Subcutaneous abdominal adipose tissue (tissue), 5 donors: ENCODE results near the gene FGGY.

ENCODE experiments used
- H3K27ac ChIP-seq: one replicate; pipeline ENCODE4 v1.7.0; 2013; ENCODE audit warnings: low read depth, mild to moderate bottlenecking, inconsistent platforms, low read length, moderate library complexity
- H3K27me3 ChIP-seq, 5 donors: one replicate each; pipeline ENCODE4 v1.7.0; 2013; ENCODE audit warnings: low read length in 5 of 5, inconsistent platforms in 1 of 5; ENCODE audit not compliant: control insufficient read depth in 5 of 5, insufficient read depth in 4 of 5
- H3K36me3 ChIP-seq, 5 donors: one replicate each; pipeline ENCODE4 v1.7.0; 2013; ENCODE audit warnings: low read length in 5 of 5; ENCODE audit not compliant: control insufficient read depth in 5 of 5, insufficient read depth in 5 of 5
- H3K4me1 ChIP-seq, 5 donors: one replicate each; pipeline ENCODE4 v1.7.0; 2013; ENCODE audit warnings: low read length in 5 of 5, mild to moderate bottlenecking in 3 of 5, moderate library complexity in 1 of 5; ENCODE audit not compliant: control insufficient read depth in 5 of 5, insufficient read depth in 5 of 5
- H3K4me3 ChIP-seq, 5 donors: one replicate each; pipeline ENCODE4 v1.7.0; 2013; ENCODE audit warnings: low read length in 5 of 5, low read depth in 1 of 5
- H3K9ac ChIP-seq, 5 donors: one replicate each; pipeline ENCODE4 v1.7.0; 2013; ENCODE audit warnings: low read length in 5 of 5, mild to moderate bottlenecking in 4 of 5, moderate library complexity in 3 of 5
- H3K9me3 ChIP-seq, 5 donors: one replicate each; pipeline ENCODE4 v1.7.0; 2013; ENCODE audit warnings: low read length in 5 of 5; ENCODE audit not compliant: control insufficient read depth in 5 of 5
- donor health status: healthy.
- donor health status: healthy.
- donor health status: healthy.
- donor health status: healthy.
- donor health status: healthy.

Gene FGGY

DNA sequence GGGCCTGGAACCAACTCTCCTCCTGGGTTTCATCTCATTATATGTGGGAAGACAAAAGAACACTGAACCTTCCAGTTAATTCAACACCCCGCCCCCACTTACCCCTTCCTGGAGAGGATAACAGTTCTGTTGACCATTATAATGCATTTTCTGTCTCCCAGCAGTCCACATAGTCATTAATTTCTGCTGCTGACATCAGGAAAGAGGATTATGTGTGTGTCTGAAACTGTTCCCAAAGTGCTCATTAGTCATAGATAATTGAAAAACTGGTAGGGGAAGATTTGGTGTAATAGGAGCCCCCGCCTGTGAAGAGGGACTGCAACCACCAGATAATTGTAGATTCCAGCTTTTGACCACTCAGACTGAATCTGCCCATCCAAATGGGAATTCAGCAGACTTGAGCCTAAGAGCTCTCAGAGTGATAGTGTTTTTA lies 208.7 kb downstream of the FGGY start:
- H3K9me3 ChIP-seq, result no peaks in the 10 kb centered on the region
- H3K27ac ChIP-seq, result no peak overlapping the region
- no peaks in the 10 kb centered on the region for H3K36me3 ChIP-seq
- no peak overlapping the region for H3K4me3 ChIP-seq
- no peak overlapping the region for H3K9ac ChIP-seq
- H3K27me3 ChIP-seq, result no peaks in the 10 kb centered on the region
- H3K4me1 ChIP-seq, result peaks cover 0 to 5% (median 0%) of the 10 kb centered on the region in 5 donors

DNA sequence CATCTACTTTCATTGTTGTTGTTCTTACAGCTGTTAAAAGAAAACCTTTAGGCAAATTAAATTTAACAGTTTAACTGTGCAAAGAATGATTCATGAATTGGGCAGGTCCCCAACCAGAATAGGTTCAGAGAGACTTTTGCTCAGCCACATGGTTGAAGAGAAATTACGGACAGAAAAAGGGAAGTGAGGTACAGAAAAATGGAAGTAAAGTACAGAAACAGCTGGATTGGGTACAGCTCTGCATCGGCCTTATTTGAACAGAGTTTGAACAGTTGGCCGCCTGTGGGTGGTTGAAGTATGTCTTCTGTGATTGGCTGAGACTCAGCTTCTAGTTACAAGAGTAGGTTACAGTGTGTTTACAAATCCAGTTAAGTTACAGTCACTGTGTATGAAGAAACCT lies 210.1 kb downstream of the FGGY start:
- Histone ChIP-seq H3K9ac (no peak overlapping the region), H3K9me3 (no peaks in the 10 kb centered on the region), H3K27ac (no peak overlapping the region), H3K4me3 (no peak overlapping the region), H3K36me3 (no peaks in the 10 kb centered on the region), H3K27me3 (no peaks in the 10 kb centered on the region), H3K4me1 (peaks cover 0 to 9% (median 0%) of the 10 kb centered on the region in 5 donors)

DNA sequence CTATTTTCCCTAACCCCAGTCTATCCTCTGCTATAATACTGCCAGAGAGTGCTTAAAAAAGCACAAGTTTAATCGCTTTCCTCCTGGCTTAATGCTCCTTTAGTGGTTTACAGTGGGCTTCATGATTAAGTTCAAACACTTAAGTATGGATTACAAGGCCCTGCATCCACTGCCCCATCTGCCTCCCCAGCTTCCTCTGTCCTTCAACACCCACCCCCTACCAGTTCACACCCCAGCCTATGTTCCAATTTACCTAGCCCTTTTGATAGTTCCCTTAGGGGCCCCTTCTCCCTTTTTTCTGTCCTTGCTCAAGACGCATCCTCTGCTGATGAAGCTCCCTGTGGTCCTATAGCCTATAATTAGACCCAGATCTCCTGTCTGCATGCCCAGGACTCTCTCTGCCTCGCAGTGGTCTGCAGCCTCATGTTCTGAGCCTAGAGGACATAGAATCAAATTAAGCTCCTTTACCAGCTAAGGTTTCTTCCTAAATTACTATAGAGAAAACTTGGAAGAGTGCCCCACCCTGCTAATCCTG lies 212.5 kb downstream of the FGGY start:
- no peak overlapping the region for H3K27ac ChIP-seq
- peaks cover 0 to 10% (median 0%) of the 10 kb centered on the region in 5 donors for H3K4me1 ChIP-seq
- H3K9ac ChIP-seq, result no peak overlapping the region
- H3K36me3 ChIP-seq, result no peaks in the 10 kb centered on the region
- no peaks in the 10 kb centered on the region for H3K9me3 ChIP-seq
- no peaks in the 10 kb centered on the region for H3K27me3 ChIP-seq
- H3K4me3 ChIP-seq, result no peak overlapping the region

DNA sequence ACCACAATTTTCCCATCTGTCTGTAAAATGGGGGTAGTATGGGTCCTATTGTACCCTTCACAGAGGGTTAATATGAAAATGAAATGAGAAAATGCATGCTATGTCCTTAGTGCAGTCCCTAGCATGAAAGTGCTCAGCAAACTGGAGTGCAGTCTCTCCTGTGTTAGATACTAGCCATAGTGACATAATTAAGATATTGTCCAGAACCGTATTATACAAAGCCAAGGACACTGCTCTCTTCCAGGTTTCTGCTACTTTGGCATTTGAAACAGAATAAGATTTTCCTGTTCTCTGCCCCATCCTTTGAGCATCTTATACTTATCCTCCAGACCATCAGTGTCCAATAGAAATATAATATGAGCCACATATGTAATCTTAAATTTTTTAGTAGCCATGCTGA lies 213.4 kb downstream of the FGGY start:
- Histone ChIP-seq H3K9ac (no peak overlapping the region), H3K36me3 (no peaks in the 10 kb centered on the region), H3K9me3 (no peaks in the 10 kb centered on the region), H3K4me1 (peaks cover 0 to 10% (median 0%) of the 10 kb centered on the region in 5 donors), H3K27ac (no peak overlapping the region), H3K4me3 (no peak overlapping the region), H3K27me3 (no peaks in the 10 kb centered on the region)

DNA sequence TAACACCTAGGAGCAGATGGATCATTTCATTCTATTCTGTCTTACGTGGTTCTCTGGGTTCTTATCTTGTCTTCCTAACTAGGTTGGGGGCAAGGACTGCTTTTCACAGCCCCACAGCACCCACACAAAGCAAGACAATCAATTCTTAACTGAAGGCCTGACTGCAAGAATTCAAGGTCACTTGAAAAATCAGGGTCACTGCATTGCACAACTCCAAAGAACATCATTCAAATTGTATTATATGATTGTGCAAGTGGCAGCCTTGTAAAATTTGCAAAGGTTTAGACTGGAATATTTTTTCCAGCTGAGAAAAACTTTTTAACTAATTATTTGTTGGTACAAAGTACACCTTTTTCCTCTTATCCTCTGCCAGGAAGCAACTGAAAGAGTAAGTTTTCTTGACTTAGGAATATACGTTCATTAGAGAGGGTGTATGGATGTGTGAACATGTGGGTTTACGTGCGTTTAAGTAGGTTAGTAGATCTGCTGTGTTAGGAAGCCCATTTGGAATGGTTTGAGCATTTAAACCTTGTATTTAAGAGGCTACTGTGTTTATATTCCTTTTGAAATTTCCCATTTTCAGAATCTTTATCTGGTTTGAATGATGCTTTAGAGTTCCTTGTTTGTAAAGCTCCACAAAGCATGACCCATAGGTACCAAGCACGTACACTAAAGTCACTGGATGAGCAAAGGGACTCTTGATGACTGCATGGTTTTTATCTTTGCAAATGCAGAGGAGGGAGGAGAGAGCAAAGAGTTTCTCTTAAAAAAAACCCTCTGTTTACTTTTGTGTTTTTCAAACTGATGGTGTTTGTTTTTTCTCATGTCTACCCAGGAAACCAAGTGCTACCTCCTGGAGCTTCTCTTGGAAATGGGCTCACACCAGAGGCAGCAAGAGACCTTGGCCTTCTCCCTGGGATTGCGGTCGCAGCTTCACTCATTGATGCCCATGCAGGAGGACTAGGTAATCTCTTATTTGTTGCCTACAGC lies 214.9 kb downstream of the FGGY start:
- Histone ChIP-seq H3K36me3 (no peaks in the 10 kb centered on the region), H3K4me1 (peaks cover 0 to 10% (median 0%) of the 10 kb centered on the region in 5 donors), H3K9me3 (no peaks in the 10 kb centered on the region), H3K4me3 (no peak overlapping the region), H3K27ac (no peak overlapping the region), H3K9ac (no peak overlapping the region), H3K27me3 (no peaks in the 10 kb centered on the region)

DNA sequence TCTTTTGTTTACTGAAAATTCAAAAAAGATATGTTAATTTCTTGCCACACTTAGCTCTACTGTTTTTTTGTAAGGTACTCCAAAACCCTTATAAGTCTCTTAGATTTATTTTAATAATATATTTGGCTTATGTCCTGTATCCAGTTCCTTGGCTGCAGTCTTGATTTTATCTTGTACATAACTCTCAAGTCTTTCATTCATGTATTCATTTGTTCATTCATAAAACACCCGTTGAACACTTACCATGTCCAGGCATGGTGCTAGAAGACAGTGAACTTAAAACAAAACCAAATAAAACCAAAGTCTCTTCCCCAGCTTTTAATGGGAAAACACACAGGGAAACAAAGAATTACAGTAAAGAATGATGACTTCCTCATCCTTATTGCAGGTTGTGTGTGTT lies 215.8 kb downstream of the FGGY start:
- no peak overlapping the region for H3K27ac ChIP-seq
- H3K9me3 ChIP-seq, result no peaks in the 10 kb centered on the region
- no peaks in the 10 kb centered on the region for H3K36me3 ChIP-seq
- H3K9ac ChIP-seq, result no peak overlapping the region
- peaks cover 0 to 10% (median 0%) of the 10 kb centered on the region in 5 donors for H3K4me1 ChIP-seq
- H3K4me3 ChIP-seq, result no peak overlapping the region
- H3K27me3 ChIP-seq, result no peaks in the 10 kb centered on the region

DNA sequence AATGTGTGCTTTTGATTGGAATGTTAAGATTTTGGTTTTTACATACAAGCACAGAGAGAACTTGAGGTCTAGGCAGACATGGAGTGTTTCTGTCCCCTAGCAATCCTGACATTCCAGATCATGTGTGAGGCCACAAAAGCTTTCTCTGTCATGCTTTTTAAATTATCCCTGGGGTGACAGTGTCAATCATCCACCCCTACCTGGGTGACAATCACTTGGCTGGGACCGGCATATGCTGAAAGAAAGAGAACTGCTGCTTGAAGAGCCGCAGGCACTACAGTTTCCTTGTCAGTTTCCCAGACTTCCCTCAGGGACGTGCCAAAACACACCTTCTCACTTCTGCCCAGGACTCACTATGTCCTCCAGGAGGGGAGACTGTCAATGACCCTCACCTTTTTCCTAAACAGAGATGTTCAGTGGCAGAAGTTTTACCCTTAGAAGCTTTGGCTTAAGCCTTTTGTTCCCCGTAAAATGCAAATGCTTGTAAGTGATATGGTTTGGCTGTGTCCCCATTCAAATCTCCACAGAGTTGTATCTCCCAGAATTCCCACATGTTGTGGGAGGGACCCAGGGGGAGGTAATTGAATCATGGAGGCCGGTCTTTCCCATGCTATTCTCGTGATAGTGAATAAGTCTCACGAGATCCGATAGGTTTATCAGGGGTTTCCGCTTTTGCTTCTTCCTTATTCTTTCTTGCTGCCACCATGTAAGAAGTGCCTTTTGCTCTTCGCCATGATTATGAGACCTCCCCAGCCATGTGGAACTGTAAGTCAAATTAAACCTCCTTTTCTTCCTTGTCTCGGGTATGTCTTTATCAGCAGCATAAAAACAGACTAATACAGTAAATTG lies 217.4 kb downstream of the FGGY start:
- Histone ChIP-seq H3K36me3 (no peaks in the 10 kb centered on the region), H3K9me3 (no peaks in the 10 kb centered on the region), H3K27ac (no peak overlapping the region), H3K27me3 (no peaks in the 10 kb centered on the region), H3K9ac (no peak overlapping the region), H3K4me3 (no peak overlapping the region), H3K4me1 (peaks cover 0 to 10% (median 0%) of the 10 kb centered on the region in 5 donors)

DNA sequence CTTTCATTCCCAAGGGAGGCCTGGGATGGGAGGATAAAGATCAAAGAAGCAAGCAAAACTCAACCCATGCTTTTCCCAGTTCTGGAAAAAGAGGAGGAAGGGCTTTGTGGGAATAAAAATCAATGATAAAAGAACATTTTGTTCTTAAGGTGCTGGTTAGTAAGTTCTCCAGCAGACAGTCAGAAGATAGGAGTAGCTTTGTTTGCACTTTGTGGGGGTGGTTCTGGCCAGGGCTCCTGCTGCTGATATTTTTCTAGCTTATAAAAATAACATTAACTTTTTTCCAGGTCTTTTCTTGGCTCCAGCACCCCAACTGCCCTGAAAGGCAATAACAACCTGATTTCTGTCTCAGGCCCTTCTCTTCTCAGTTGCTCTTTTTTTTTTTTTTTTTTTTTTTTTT lies 220.0 kb downstream of the FGGY start:
- Histone ChIP-seq H3K36me3 (no peaks in the 10 kb centered on the region), H3K27ac (no peak overlapping the region), H3K4me1 (peaks cover 0 to 7% (median 2%) of the 10 kb centered on the region in 5 donors)

DNA sequence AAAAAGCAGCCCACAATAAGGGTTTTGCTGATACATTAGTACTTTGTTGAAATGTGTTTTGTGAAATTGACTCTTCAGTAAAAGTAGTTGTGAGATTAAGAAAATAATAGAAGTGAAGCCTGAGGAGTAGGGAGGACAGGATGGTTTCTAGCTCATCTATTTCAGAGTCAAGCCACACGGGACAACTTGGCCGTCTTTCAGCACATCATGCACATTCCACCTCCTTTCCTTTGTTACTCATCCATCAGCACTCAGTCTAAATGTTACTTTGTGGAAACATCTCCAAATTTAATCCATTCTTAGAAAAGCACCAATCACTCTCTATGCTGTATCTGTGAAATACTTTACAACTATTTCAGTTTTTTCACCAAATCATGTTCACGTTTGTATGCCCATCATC lies 223.3 kb downstream of the FGGY start:
- Histone ChIP-seq H3K36me3 (no peaks in the 10 kb centered on the region), H3K27me3 (no peaks in the 10 kb centered on the region), H3K9ac (no peak overlapping the region), H3K27ac (no peak overlapping the region), H3K4me1 (peaks cover 0 to 7% (median 0%) of the 10 kb centered on the region in 5 donors), H3K9me3 (no peaks in the 10 kb centered on the region), H3K4me3 (no peak overlapping the region)

More for the DNA sequence above, 220.0 kb downstream of the FGGY start:
- H3K9me3 ChIP-seq, result no peaks in the 10 kb centered on the region
- no peaks in the 10 kb centered on the region for H3K27me3 ChIP-seq
- H3K4me3 ChIP-seq, result no peak overlapping the region
- H3K9ac ChIP-seq, result no peak overlapping the region
